HCT116 (cell line): ENCODE data around the gene CENPM. TPM values are rescaled to one million over a fixed set of nuclear protein-coding genes. Genes with fewer than 3 reads are reported as not detected.

Experiments
- ATAC-seq: fragments of 200-7000 bp; cut with Tn5 transposase; 2 replicates; pipeline ENCODE4 v1.9.1; 2020; ENCODE audit warnings: mild to moderate bottlenecking, moderate library complexity
- BruUV-seq: library from RNA; stranded (reverse); fragments of 400-500 nt; replicated peaks from 2 replicates; lab custom pipeline; 2021; lab: Mats Ljungman, UMichigan
- CTCF ChIA-PET: fragments of 300-600 bp; sonication (Branson Sonifier 250); formaldehyde crosslinking; loops from one replicate; lab custom pipeline; 2021; ENCODE audit warnings: antibody characterized with exemption; lab: Charles Lee
- POLR2A ChIA-PET: fragments of 300-600, 350-600 bp; sonication (Branson Sonifier 250); formaldehyde crosslinking; loops from one replicate; lab custom pipeline; 2021; ENCODE audit warnings: antibody characterized with exemption; lab: Charles Lee
- RAD21 ChIA-PET, 2 experiments: fragments of 300-600 bp; sonication (Branson Sonifier 250); formaldehyde crosslinking; loops; one replicate each; lab custom pipeline; 2023; ENCODE audit warnings: low total read pairs in 2 of 2; ENCODE audit not compliant: uncharacterized antibody in 2 of 2, unreplicated experiment in 2 of 2, low non-redundant PET in 1 of 2; lab: Charles Lee
- DNase-seq: peaks from one replicate; pipeline ENCODE4 v3.0.0-alpha.2; 2010; ENCODE audit warnings: low read depth, low spot score
- H2AFZ ChIP-seq: fragments of 200-600 bp; shearing (Covaris generic), sonication (generic); 2 replicates; pipeline ENCODE4 v1.6.1; 2017; ENCODE audit warnings: low read depth, mixed run types, mixed read lengths, antibody characterized with exemption, low read length; ENCODE audit not compliant: poor library complexity, severe bottlenecking
- H3K27ac ChIP-seq: 2 replicates; pipeline ENCODE4 v1.5.1; 2012; ENCODE audit warnings: low read depth, low read length
- H3K27me3 ChIP-seq: fragments of 200-600 bp; sonication (generic); 2 replicates; pipeline ENCODE4 v1.6.1; 2016; ENCODE audit warnings: mixed run types, low read length, mixed read lengths; ENCODE audit not compliant: insufficient read depth
- H3K36me3 ChIP-seq, 2 experiments: fragments of 200-500 bp in 1 of 2; fragments of 200-600 bp in 1 of 2; sonication (Bioruptor generic) in 1 of 2; sonication (generic) in 1 of 2; 2 replicates each; pipeline versions ENCODE4 v1.5.1 to v1.6.1; 2014 to 2016; ENCODE audit warnings: low read length in 2 of 2, inconsistent platforms in 1 of 2, mixed read lengths in 1 of 2, mixed run types in 1 of 2; ENCODE audit not compliant: insufficient read depth in 2 of 2, control insufficient read depth in 1 of 2
- H3K4me1 ChIP-seq, 2 experiments: fragments of 200-600 bp in 1 of 2; sonication (generic) in 1 of 2; 2 replicates each; pipeline versions ENCODE4 v1.5.1 to v1.6.1; 2012 to 2017; ENCODE audit warnings: low read length in 2 of 2, inconsistent platforms in 1 of 2, mild to moderate bottlenecking in 1 of 2, mixed read lengths in 1 of 2, mixed run types in 1 of 2, moderate library complexity in 1 of 2; ENCODE audit not compliant: insufficient read depth in 2 of 2, control insufficient read depth in 1 of 2
- H3K4me2 ChIP-seq: fragments of 200-600 bp; sonication (generic); 2 replicates; pipeline ENCODE4 v1.6.1; 2017; ENCODE audit warnings: mixed run types, low read length, mixed read lengths
- H3K4me3 ChIP-seq, 2 experiments: fragments of 200-600 bp in 1 of 2; sonication (generic) in 1 of 2; replicated peaks in 1 of 2; 2 replicates each; pipeline ENCODE4 v1.5.1; 2011 to 2016; ENCODE audit warnings: low read length in 2 of 2, control low read depth in 1 of 2, low read depth in 1 of 2, mild to moderate bottlenecking in 1 of 2, mixed read lengths in 1 of 2, mixed run types in 1 of 2
- H3K79me2 ChIP-seq: fragments of 200-600 bp; sonication (generic); 2 replicates; pipeline ENCODE4 v1.6.1; 2017; ENCODE audit warnings: mild to moderate bottlenecking, mixed run types, low read length, moderate library complexity, mixed read lengths; ENCODE audit not compliant: insufficient read depth
- H3K9ac ChIP-seq: fragments of 200-600 bp; sonication (generic); 2 replicates; pipeline ENCODE4 v1.6.1; 2016; ENCODE audit warnings: low read length, mixed read lengths
- H3K9me2 ChIP-seq: fragments of 200-600 bp; sonication (generic), shearing (Covaris generic); 2 replicates; pipeline ENCODE4 v1.6.1; 2017; ENCODE audit warnings: mixed run types, mild to moderate bottlenecking, moderate library complexity; ENCODE audit not compliant: insufficient read depth
- H3K9me3 ChIP-seq, 2 experiments: fragments of 200-500 bp in 1 of 2; fragments of 200-600 bp in 1 of 2; sonication (Bioruptor generic) in 1 of 2; sonication (generic) in 1 of 2; 2 replicates each; pipeline ENCODE4 v1.6.1; 2014 to 2017; ENCODE audit warnings: low read length in 2 of 2, mixed read lengths in 2 of 2, inconsistent platforms in 1 of 2, low read depth in 1 of 2, mild to moderate bottlenecking in 1 of 2, mixed run types in 1 of 2, moderate library complexity in 1 of 2; ENCODE audit not compliant: control insufficient read depth in 1 of 2, insufficient read depth in 1 of 2
- H4K20me1 ChIP-seq: fragments of 200-600 bp; sonication (generic), shearing (Covaris generic); 2 replicates; pipeline ENCODE4 v1.6.1; 2017; ENCODE audit warnings: mixed run types, mild to moderate bottlenecking, moderate library complexity; ENCODE audit not compliant: insufficient read depth
- ELF1 ChIP-seq: IDR thresholded peaks from 2 replicates; pipeline ENCODE4 v1.6.1; 2012; ENCODE audit warnings: low read depth, borderline replicate concordance
- SP1 ChIP-seq: IDR thresholded peaks from 2 replicates; pipeline ENCODE4 v1.6.1; 2012; ENCODE audit warnings: low read depth
- TCF7L2 ChIP-seq: IDR thresholded peaks from 2 replicates; pipeline ENCODE4 v1.7.0; 2011; ENCODE audit warnings: borderline replicate concordance, inconsistent platforms; ENCODE audit not compliant: insufficient read depth, insufficient read length; ENCODE audit errors: extremely low read depth
- intact Hi-C: fragments of 100-400 bp; cut with micrococcal nuclease; formaldehyde crosslinking; loops from 2 replicates; pipeline ENCODE4 v1.10.0; 2022
- total RNA-seq: library from RNA; stranded (reverse); gene quantifications from one replicate; pipeline ENCODE4 v1.2.1, GENCODE V29; 2021; ENCODE audit not compliant: unreplicated experiment

Gene CENPM
- total RNA-seq, 1 experiment from 2014 or later: 44.7 TPM

- no peaks in the 10 kb centered on the region for H3K4me1 ChIP-seq
- CTCF ChIA-PET: no interaction called here
- TF ChIP-seq SP1 (no peak), ELF1 (no peak)
- TF ChIP-seq, all 23 proteins: peak for 0
- DNase-seq: no peak
- ChIA-PET RAD21 (interaction anchor here in 1 of 2 experiments (0.6 kb wide), 1 partner anchor 186 kb away, joined by 4 read pairs; no protein-coding TSS in a partner anchor), POLR2A (interaction anchor here (0.6 kb wide), 1 partner anchor 260 kb away, joined by 4 read pairs; no protein-coding TSS in a partner anchor)
- Histone ChIP-seq H2AFZ (no peak overlapping the region), H3K4me2 (no peak overlapping the region), H3K79me2 (no peaks in the 10 kb centered on the region), H4K20me1 (no peaks in the 10 kb centered on the region), H3K27me3 (no peaks in the 10 kb centered on the region), H3K4me3 (no peak overlapping the region), H3K27ac (no peak overlapping the region), H3K36me3 (peaks cover 27 to 35% of the 10 kb centered on the region in 2 experiments), H3K9me2 (no peaks in the 10 kb centered on the region), H3K9me3 (no peaks in the 10 kb centered on the region), H3K9ac (no peak overlapping the region)
- intact Hi-C loops: no loop called here
- ATAC-seq: no peak
- BruUV-seq: no TSS peak
These were observed 47.8 kb downstream of the CENPM start for GRCh38 chr22:41899110-41899509.

GRCh38 chr22:41898645-41899044, 48.3 kb downstream of the CENPM start:
- H3K9me2 ChIP-seq: no peaks in the 10 kb centered on the region
- no peaks in the 10 kb centered on the region for H4K20me1 ChIP-seq
- H3K9ac ChIP-seq: no peak overlapping the region
- no TSS peak for BruUV-seq
- H3K4me2 ChIP-seq: no peak overlapping the region
- H3K4me1 ChIP-seq: no peaks in the 10 kb centered on the region
- H3K36me3 ChIP-seq: peaks cover 27 to 40% of the 10 kb centered on the region in 2 experiments
- CTCF ChIA-PET: no interaction called here
- no peaks in the 10 kb centered on the region for H3K9me3 ChIP-seq
- DNase-seq: no peak
- ATAC-seq: no peak
- intact Hi-C loops: no loop called here
- RAD21 ChIA-PET: no interaction called here
- POLR2A ChIA-PET: no interaction called here
- H3K4me3 ChIP-seq: no peak overlapping the region
- no peaks in the 10 kb centered on the region for H3K27me3 ChIP-seq
- H2AFZ ChIP-seq: no peak overlapping the region
- H3K27ac ChIP-seq: no peak overlapping the region
- TF ChIP-seq SP1: no peak
- TF ChIP-seq TCF7L2: no peak
- H3K79me2 ChIP-seq: no peaks in the 10 kb centered on the region
